CD4-positive, alpha-beta T cell treated with Interleukin-6 for 4 hours (primary cell): Measurements from ENCODE around the gene KLK5.
"Not testable (repeated sequence)": the region's sequence is repeated elsewhere in the genome, so short reads cannot be mapped to it uniquely, and the experiment has no call there.

ENCODE experiments used
- DNase-seq: peaks from one replicate; pipeline ENCODE4 v3.0.0-alpha.2; 2020; ENCODE audit warnings: mixed read lengths

The KLK5 gene, protein sequence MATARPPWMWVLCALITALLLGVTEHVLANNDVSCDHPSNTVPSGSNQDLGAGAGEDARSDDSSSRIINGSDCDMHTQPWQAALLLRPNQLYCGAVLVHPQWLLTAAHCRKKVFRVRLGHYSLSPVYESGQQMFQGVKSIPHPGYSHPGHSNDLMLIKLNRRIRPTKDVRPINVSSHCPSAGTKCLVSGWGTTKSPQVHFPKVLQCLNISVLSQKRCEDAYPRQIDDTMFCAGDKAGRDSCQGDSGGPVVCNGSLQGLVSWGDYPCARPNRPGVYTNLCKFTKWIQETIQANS

GRCh38 chr19:50952910-50953309 is at the start of gene KLK5:
TSS of gene KLK5 (minus strand) at chr19:50953038. CDS start at chr19:50952657, 381 bp downstream.
- DNase-seq: no peak

- DNase-seq: no peak
Measured at GRCh38 chr19:51002089-51002532, 49.3 kb upstream of the KLK5 start.

GRCh38 chr19:51001515-51001914 is 48.7 kb upstream of the KLK5 start, which contains the start of gene KLK8:
TSS of gene KLK8 (minus strand) at chr19:51001604. CDS start at chr19:51001167, 437 bp downstream.
- DNase-seq: no peak

DNA sequence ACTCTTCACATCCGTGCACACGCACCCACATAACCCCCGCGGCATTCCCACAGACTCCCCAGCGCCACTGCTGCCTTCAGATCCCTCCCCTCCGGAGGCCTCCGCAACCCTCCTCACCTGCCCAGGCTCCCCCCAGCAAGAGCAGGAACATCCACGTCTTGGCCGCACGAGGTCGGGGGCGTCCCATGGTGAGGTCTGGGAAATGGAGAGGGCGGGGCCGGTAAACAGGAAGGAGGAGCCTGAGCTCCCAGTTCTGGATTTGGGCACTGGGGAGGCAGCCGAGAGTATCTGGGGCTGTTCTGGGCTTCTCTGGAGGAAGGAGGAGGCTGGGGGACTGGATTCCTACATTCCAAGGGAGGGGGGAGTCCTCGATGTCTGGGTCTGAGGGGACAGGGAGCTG is 48.1 kb upstream of the KLK5 start:
- DNase-seq: no peak

DNA sequence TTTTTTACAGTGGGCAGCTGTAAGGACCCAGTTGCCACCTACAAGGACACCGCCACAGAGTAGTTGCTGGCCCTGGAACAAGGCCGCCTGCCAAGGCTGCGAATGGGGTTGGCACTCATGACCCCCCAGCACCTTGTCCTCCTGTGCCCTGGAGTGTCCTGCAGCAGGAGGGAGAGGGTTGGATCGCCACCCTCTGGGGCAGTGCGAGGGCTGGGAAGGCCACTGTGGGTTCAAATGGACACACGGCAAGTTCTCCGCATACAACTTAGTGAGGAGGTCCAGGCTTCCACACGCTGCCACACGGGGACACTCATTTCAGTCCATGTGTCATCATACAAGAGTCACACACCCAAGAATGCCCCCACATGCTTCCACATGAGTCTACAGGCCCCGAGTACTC is 47.6 kb upstream of the KLK5 start:
- DNase-seq: no peak

GRCh38 chr19:50998686-50999085 is 45.8 kb upstream of the KLK5 start:
- DNase-seq: no peak

- DNase-seq: no peak
Measured at GRCh38 chr19:50998061-50998460, 45.2 kb upstream of the KLK5 start.

DNA sequence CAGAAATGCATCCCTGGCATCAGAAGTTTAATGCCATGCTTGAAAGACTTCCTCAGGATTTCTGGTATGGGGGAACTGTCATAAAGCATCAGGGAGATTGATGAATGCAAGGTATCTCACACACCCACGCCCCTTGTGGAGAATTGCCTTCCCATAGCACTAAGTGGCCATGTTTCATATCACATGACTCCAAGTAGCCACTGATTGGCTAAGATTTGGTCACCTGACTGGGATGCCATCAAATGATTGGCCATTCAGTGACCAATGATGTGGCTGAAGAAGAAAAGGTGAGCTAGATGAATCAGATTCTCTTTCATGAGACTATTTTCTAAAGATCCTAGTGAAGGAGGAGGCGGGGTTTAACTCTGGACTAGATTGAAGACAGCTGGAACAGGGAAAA is 41.3 kb upstream of the KLK5 start:
- DNase-seq: no peak

DNA sequence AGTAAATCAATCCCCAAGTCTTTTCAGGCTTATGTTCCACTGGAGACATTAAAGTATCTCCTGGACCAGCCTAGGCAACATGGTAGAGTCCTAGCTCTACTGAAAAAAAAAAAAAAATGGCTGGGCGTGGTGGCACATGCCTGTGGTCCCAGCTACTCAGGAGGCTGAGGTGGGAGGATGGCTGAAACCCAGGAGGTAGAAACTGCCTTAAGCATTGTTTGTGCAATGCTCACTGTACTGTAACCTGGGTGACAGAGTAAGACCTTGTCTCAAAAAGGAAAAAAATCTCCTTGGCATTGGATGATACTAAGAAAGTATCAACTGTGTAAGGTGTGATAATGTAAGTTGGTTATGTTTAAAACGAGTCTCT is 39.8 kb upstream of the KLK5 start:
- no peak for DNase-seq

DNA sequence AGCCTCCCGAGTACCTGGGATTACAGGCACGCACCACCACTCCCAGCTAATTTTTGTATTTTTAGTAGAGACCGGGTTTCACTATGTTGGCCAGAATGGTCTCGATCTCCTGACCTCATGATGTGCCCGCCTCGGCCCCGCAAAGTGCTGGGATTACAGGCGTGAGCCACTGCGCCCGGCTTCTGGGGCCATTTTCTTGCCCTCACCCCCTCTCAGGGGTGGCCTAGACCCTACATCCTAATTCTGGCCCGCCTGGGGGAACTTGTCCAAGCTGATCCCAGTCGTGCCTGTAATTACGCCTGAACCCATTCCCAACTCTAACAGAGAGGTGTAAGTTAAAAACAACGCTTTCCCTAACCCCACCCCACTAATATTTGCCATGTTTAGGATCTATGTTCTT is 31.6 kb upstream of the KLK5 start:
- not testable (repeated sequence) for DNase-seq

DNA sequence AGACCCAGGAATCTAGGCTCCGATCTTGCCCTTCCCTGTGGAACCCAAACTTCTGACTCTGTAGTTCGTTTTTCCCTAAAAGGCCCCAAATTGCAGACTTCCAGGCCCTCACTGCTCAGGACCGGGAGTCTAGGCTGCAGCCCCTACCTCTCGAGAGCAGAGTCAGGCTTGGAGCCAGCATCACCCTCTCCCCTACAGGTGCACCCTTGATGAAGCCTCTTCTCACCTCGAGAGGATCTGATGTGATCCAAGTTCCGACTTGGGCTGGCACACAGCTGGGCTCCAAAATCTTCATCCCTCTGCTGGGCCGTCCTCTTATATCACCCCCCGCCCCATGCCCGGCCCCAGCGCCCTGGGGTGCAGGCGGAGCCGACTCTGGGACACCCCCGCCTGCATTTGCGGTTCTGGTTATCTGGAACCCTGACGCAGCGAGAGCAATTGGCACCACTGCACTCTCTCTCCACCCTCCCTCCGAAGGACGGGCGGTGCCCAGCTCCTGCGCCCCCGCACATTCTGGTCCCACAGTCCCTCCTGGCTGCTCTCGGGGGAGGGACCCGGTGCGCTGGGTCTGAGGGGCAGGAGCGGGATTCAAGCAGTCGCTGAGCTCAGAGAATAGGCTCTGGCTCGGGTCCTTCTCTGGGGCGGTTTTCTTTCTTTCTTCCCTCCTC is 30.9 kb upstream of the KLK5 start, which contains the start of gene KLK7:
Gene KLK7 (minus strand): TSS at position 293 of the 668 bp plus-strand sequence. CDS start 1,518 bp downstream, outside the sequence.
- DNase-seq: no peak

DNA sequence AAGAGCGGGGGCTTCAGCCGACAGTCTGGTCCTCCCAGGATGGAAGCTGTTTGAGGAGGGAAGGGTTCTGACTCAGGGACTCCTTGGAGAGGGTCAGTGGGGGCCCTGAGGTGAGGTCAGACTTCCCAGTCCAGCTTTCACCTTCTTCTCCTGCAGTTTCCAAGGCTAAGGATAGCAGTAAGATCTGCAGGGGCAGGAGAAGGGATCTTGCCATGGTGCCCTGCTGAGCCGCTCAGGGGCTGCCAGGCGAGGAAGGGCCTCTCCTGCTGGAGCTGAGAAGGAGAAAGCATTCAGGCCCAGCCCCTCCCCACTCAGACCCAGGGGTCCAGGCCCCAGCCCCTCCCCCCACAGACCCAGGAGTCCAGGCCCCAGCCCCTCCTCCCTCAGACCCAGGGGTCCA is 29.3 kb upstream of the KLK5 start:
- no peak for DNase-seq

GRCh38 chr19:50981587-50982146 is 28.8 kb upstream of the KLK5 start:
- no peak for DNase-seq

- no peak for DNase-seq
Measured at GRCh38 chr19:50980208-50980607, 27.4 kb upstream of the KLK5 start.

DNA sequence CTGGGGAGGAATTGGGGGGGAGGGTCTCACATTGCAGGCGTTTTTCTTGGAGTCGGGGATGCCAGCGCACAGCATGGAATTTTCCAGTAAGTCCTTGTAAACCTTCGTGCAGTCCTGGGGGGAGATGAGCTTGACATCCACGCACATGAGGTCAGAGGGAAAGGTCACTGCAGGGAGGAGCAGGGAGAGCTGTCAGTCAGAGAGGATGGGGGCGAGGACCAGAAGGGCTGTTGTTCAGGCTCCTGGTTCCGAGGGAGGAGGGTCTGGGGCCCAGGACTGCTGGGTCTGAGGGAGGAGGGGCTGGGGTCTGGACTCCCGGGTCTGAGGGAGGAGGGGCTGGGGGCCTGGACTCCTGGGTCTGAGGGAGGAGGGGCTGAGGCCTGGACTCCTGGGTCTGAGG is 26.9 kb upstream of the KLK5 start:
- DNase-seq: no peak

DNA sequence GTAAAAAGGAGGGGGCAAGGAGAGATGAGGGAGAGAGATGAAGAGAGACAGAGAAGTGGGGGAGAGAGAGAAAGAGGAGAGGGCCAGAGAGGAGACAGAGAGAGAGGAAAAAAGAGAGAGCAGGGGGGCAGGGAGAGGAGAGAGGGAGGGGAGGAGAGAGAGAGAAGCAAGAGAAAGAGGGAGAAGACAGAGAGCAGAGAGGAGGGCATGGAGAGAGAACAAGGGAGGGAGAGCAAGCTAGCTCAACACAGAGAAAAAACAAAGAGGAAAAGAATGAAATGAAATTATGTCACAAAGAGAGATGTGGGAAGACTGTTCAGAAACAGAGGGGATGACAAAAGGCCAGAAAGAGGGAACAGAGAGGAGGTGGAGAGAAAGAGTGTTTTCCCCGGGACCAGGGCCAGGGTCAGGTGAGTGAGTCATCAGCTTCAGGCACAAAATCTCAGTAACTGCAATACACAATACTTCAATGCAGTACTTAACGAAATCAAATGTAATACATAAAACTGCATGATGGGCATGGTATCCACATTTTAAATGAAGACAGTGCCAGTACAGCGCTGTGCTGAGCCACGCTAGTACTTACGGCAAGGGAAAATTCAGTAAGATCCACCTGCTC is 26.0 kb upstream of the KLK5 start:
- DNase-seq: no peak

DNA sequence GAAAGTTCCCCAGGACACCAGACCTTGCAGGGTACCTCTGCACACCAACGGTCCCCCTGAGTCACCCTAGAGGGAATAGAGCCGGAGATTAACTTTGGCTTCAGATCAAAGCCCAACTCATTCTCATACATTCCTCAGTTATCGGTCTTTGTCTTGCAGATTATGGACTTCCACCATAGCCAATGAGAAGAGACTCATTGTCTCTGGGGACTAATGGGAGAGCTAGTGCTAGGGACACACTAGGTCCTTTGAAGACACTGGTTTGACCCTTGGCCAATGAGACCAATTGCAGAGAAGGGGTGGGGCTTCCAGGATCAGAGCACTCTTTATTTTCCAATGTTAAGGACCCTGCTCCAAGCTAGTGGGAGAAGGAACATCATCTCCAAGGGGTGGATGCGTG is 24.8 kb upstream of the KLK5 start:
- DNase-seq: no peak

- no peak for DNase-seq
Measured at GRCh38 chr19:50975766-50976165, 22.9 kb upstream of the KLK5 start.

GRCh38 chr19:50974702-50975556 is 22.1 kb upstream of the KLK5 start:
- no peak for DNase-seq

DNA sequence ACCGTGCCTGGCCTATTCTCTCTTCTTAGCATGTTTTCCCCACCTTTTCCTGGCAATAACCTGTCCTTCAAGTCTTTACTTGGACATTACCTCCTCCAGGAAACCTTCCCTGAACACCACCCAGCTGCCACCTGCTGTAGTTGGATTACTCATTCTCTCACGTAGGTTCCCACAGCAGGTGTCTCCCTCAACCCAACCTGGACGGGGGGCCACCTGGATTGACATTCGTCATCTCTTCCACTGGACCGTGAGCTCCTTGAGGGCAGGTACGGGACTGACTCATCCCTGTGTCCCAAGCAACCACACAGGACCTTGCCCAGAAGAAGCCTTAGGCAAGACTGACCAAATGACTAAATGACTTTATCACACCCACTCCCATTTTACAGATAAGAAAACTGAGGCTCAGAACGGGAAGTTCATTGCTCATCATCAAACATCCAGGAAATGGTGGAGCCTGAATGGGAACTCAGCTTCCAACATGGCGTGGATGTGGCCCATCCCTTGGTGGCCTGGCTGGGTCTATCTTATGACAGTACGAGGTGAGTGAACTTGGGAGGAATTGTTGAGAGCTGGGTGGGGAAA is 20.0 kb upstream of the KLK5 start:
- no peak for DNase-seq

DNA sequence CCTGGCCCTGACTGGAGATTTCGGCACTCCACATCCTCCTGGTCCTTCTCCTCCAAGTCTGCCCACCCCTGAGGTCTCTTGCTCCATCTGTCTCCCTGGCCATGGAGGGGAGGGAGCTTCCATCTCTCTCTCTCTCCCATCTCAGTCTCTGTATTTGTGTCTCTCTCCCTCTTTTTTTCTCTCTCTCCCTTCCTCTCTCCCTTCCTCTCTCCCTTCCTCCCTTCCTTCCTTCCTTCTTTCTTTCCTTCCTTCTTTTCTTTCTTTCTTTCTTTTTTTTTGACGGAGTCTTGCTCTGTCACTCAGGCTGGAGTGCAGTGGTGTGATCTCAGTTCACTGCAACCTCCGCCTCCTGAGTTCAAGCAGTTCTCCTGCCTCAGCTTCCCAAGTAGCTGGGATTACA is 17.0 kb upstream of the KLK5 start:
- not testable (repeated sequence) for DNase-seq

- DNase-seq: no peak
Measured at GRCh38 chr19:50969413-50969760, 16.5 kb upstream of the KLK5 start, which contains the start of gene KLK6. TSS of gene KLK6 (minus strand) at chr19:50969591. CDS start at chr19:50968104, 1,487 bp downstream.
